ENCODE results near the gene SPEG.

SPEG gene

GRCh38 chr2:219517954-219518778 is 83.5 kb downstream of the SPEG start:
- Histone ChIP-seq H3K4me3 (ENCODE audit: low read depth in 1 of 5, low read length in 5 of 5) (no peak overlapping the region), H3K27ac (ENCODE audit: low read depth, low read length) (no peak overlapping the region), H3K4me1 (ENCODE audit: control insufficient read depth in 5 of 5, insufficient read depth in 5 of 5, low read length in 5 of 5) (peaks cover 0 to 22% (median 2%) of the 10 kb centered on the region in 5 donors), H3K9ac (ENCODE audit: low read length in 5 of 5) (no peak overlapping the region), H3K9me3 (ENCODE audit: control insufficient read depth in 5 of 5, low read length in 5 of 5) (no peaks in the 10 kb centered on the region), H3K27me3 (ENCODE audit: control insufficient read depth in 5 of 5, insufficient read depth in 4 of 5, low read length in 5 of 5) (peaks cover 25 to 84% (median 72%) of the 10 kb centered on the region in 5 donors), H3K36me3 (ENCODE audit: control insufficient read depth in 5 of 5, insufficient read depth in 5 of 5, low read length in 5 of 5) (no peaks in the 10 kb centered on the region)

- Histone ChIP-seq H3K36me3 (ENCODE audit: control insufficient read depth in 5 of 5, insufficient read depth in 5 of 5, low read length in 5 of 5) (no peaks in the 10 kb centered on the region), H3K9ac (ENCODE audit: low read length in 5 of 5) (no peak overlapping the region), H3K27ac (ENCODE audit: low read depth, low read length) (no peak overlapping the region), H3K27me3 (ENCODE audit: control insufficient read depth in 5 of 5, insufficient read depth in 4 of 5, low read length in 5 of 5) (peaks cover 30 to 84% (median 70%) of the 10 kb centered on the region in 5 donors), H3K9me3 (ENCODE audit: control insufficient read depth in 5 of 5, low read length in 5 of 5) (no peaks in the 10 kb centered on the region), H3K4me3 (ENCODE audit: low read depth in 1 of 5, low read length in 5 of 5) (no peak overlapping the region), H3K4me1 (ENCODE audit: control insufficient read depth in 5 of 5, insufficient read depth in 5 of 5, low read length in 5 of 5) (peaks cover 0 to 12% (median 2%) of the 10 kb centered on the region in 5 donors)
These were observed 84.9 kb downstream of the SPEG start for GRCh38 chr2:219519526-219519916.

- Histone ChIP-seq H3K9me3 (ENCODE audit: control insufficient read depth in 5 of 5, low read length in 5 of 5) (no peaks in the 10 kb centered on the region), H3K27me3 (ENCODE audit: control insufficient read depth in 5 of 5, insufficient read depth in 4 of 5, low read length in 5 of 5) (peaks cover 33 to 83% (median 70%) of the 10 kb centered on the region in 5 donors), H3K9ac (ENCODE audit: low read length in 5 of 5) (no peak overlapping the region), H3K4me1 (ENCODE audit: control insufficient read depth in 5 of 5, insufficient read depth in 5 of 5, low read length in 5 of 5) (peaks cover 0 to 12% (median 2%) of the 10 kb centered on the region in 5 donors), H3K27ac (ENCODE audit: low read depth, low read length) (no peak overlapping the region), H3K4me3 (ENCODE audit: low read depth in 1 of 5, low read length in 5 of 5) (no peak overlapping the region), H3K36me3 (ENCODE audit: control insufficient read depth in 5 of 5, insufficient read depth in 5 of 5, low read length in 5 of 5) (no peaks in the 10 kb centered on the region)
These were observed 85.4 kb downstream of the SPEG start for GRCh38 chr2:219520079-219520478.

- no peaks in the 10 kb centered on the region for H3K9me3 ChIP-seq (ENCODE audit: control insufficient read depth in 5 of 5, low read length in 5 of 5)
- no peak overlapping the region for H3K27ac ChIP-seq (ENCODE audit: low read depth, low read length)
- H3K27me3 ChIP-seq (ENCODE audit: control insufficient read depth in 5 of 5, insufficient read depth in 4 of 5, low read length in 5 of 5): peaks cover 44 to 82% (median 69%) of the 10 kb centered on the region in 5 donors
- H3K9ac ChIP-seq (ENCODE audit: low read length in 5 of 5): no peak overlapping the region
- H3K4me3 ChIP-seq (ENCODE audit: low read depth in 1 of 5, low read length in 5 of 5): no peak overlapping the region
- H3K36me3 ChIP-seq (ENCODE audit: control insufficient read depth in 5 of 5, insufficient read depth in 5 of 5, low read length in 5 of 5): no peaks in the 10 kb centered on the region
- H3K4me1 ChIP-seq (ENCODE audit: control insufficient read depth in 5 of 5, insufficient read depth in 5 of 5, low read length in 5 of 5): peaks cover 0 to 12% (median 2%) of the 10 kb centered on the region in 5 donors
These were observed 86.6 kb downstream of the SPEG start for GRCh38 chr2:219521066-219521880.

GRCh38 chr2:219522111-219523030 is 87.7 kb downstream of the SPEG start:
- H3K27me3 ChIP-seq (ENCODE audit: control insufficient read depth in 5 of 5, insufficient read depth in 4 of 5, low read length in 5 of 5): peaks cover 48 to 84% (median 69%) of the 10 kb centered on the region in 5 donors
- H3K27ac ChIP-seq (ENCODE audit: low read depth, low read length): no peak overlapping the region
- no peak overlapping the region for H3K4me3 ChIP-seq (ENCODE audit: low read depth in 1 of 5, low read length in 5 of 5)
- H3K4me1 ChIP-seq (ENCODE audit: control insufficient read depth in 5 of 5, insufficient read depth in 5 of 5, low read length in 5 of 5): peaks cover 0 to 12% (median 2%) of the 10 kb centered on the region in 5 donors
- no peaks in the 10 kb centered on the region for H3K9me3 ChIP-seq (ENCODE audit: control insufficient read depth in 5 of 5, low read length in 5 of 5)
- H3K36me3 ChIP-seq (ENCODE audit: control insufficient read depth in 5 of 5, insufficient read depth in 5 of 5, low read length in 5 of 5): no peaks in the 10 kb centered on the region
- H3K9ac ChIP-seq (ENCODE audit: low read length in 5 of 5): no peak overlapping the region

GRCh38 chr2:219523031-219523671 is 88.5 kb downstream of the SPEG start:
- H3K36me3 ChIP-seq (ENCODE audit: control insufficient read depth in 5 of 5, insufficient read depth in 5 of 5, low read length in 5 of 5): no peaks in the 10 kb centered on the region
- H3K4me1 ChIP-seq (ENCODE audit: control insufficient read depth in 5 of 5, insufficient read depth in 5 of 5, low read length in 5 of 5): peaks cover 0 to 10% (median 2%) of the 10 kb centered on the region in 5 donors
- H3K27ac ChIP-seq (ENCODE audit: low read depth, low read length): no peak overlapping the region
- no peak overlapping the region for H3K9ac ChIP-seq (ENCODE audit: low read length in 5 of 5)
- no peak overlapping the region for H3K4me3 ChIP-seq (ENCODE audit: low read depth in 1 of 5, low read length in 5 of 5)
- peaks cover 48 to 81% (median 69%) of the 10 kb centered on the region in 5 donors for H3K27me3 ChIP-seq (ENCODE audit: control insufficient read depth in 5 of 5, insufficient read depth in 4 of 5, low read length in 5 of 5)
- no peaks in the 10 kb centered on the region for H3K9me3 ChIP-seq (ENCODE audit: control insufficient read depth in 5 of 5, low read length in 5 of 5)

GRCh38 chr2:219524817-219525216 is 90.2 kb downstream of the SPEG start:
- H3K9ac ChIP-seq (ENCODE audit: low read length in 5 of 5): no peak overlapping the region
- H3K27ac ChIP-seq (ENCODE audit: low read depth, low read length): no peak overlapping the region
- peaks cover 0 to 7% (median 3%) of the 10 kb centered on the region in 5 donors for H3K4me1 ChIP-seq (ENCODE audit: control insufficient read depth in 5 of 5, insufficient read depth in 5 of 5, low read length in 5 of 5)
- no peaks in the 10 kb centered on the region for H3K9me3 ChIP-seq (ENCODE audit: control insufficient read depth in 5 of 5, low read length in 5 of 5)
- no peak overlapping the region for H3K4me3 ChIP-seq (ENCODE audit: low read depth in 1 of 5, low read length in 5 of 5)
- peaks cover 54 to 84% (median 77%) of the 10 kb centered on the region in 5 donors for H3K27me3 ChIP-seq (ENCODE audit: control insufficient read depth in 5 of 5, insufficient read depth in 4 of 5, low read length in 5 of 5)
- H3K36me3 ChIP-seq (ENCODE audit: control insufficient read depth in 5 of 5, insufficient read depth in 5 of 5, low read length in 5 of 5): no peaks in the 10 kb centered on the region

- Histone ChIP-seq H3K4me3 (ENCODE audit: low read depth in 1 of 5, low read length in 5 of 5) (no peak overlapping the region), H3K27ac (ENCODE audit: low read depth, low read length) (no peak overlapping the region), H3K9ac (ENCODE audit: low read length in 5 of 5) (no peak overlapping the region), H3K36me3 (ENCODE audit: control insufficient read depth in 5 of 5, insufficient read depth in 5 of 5, low read length in 5 of 5) (no peaks in the 10 kb centered on the region), H3K27me3 (ENCODE audit: control insufficient read depth in 5 of 5, insufficient read depth in 4 of 5, low read length in 5 of 5) (peaks cover 48 to 82% (median 77%) of the 10 kb centered on the region in 5 donors), H3K4me1 (ENCODE audit: control insufficient read depth in 5 of 5, insufficient read depth in 5 of 5, low read length in 5 of 5) (peaks cover 0 to 9% (median 6%) of the 10 kb centered on the region in 5 donors), H3K9me3 (ENCODE audit: control insufficient read depth in 5 of 5, low read length in 5 of 5) (no peaks in the 10 kb centered on the region)
These were observed 91.0 kb downstream of the SPEG start for GRCh38 chr2:219525533-219526232.

Data from subcutaneous abdominal adipose tissue (tissue), 5 donors.